PC-9 (cell line): Measurements from ENCODE around the gene ST7.

Source experiments
- EZH2 ChIP-seq: fragments of 200-600 bp; sonication (generic); IDR thresholded peaks from 2 replicates; pipeline ENCODE4 v1.8.0; 2017; ENCODE audit warnings: antibody characterized with exemption, low read depth
- TF ChIP-seq, protein P1 (sequence below): fragments of 200-600 bp; sonication (generic); conservative IDR thresholded peaks from 2 replicates; pipeline ENCODE4 v1.6.1; 2017; ENCODE audit warnings: mixed run types, antibody characterized with exemption, mild to moderate bottlenecking, moderate library complexity

- TF ChIP-seq, protein P1, sequence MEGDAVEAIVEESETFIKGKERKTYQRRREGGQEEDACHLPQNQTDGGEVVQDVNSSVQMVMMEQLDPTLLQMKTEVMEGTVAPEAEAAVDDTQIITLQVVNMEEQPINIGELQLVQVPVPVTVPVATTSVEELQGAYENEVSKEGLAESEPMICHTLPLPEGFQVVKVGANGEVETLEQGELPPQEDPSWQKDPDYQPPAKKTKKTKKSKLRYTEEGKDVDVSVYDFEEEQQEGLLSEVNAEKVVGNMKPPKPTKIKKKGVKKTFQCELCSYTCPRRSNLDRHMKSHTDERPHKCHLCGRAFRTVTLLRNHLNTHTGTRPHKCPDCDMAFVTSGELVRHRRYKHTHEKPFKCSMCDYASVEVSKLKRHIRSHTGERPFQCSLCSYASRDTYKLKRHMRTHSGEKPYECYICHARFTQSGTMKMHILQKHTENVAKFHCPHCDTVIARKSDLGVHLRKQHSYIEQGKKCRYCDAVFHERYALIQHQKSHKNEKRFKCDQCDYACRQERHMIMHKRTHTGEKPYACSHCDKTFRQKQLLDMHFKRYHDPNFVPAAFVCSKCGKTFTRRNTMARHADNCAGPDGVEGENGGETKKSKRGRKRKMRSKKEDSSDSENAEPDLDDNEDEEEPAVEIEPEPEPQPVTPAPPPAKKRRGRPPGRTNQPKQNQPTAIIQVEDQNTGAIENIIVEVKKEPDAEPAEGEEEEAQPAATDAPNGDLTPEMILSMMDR = no peak
- TF ChIP-seq EZH2 = no peak
These were observed 255.0 kb downstream of the ST7 start for GRCh38 chr7:117208257-117208656.
